COLO668 (cell line): ENCODE data around the gene RNF141.
A peak's percentile ranks its signal among the peaks of the same experiment; 100 is the strongest.

ENCODE experiments used
- DNase-seq: peaks from one replicate; lab custom pipeline; 2025; ENCODE audit not compliant: unreplicated experiment; lab: John Stamatoyannopoulos, UW

Gene RNF141

GRCh38 chr11:10540915-10541560 lies at the start of gene RNF141:
Gene RNF141 (minus strand): TSS chr11:10541187. CDS start chr11:10534158, 7,029 bp downstream.
- DNase-seq = peak; percentile 97

GRCh38 chr11:10590218-10590915 lies 49.4 kb upstream of the RNF141 start:
- DNase-seq = no peak

- no peak for DNase-seq
Observed at GRCh38 chr11:10588904-10589303, 47.9 kb upstream of the RNF141 start.

- DNase-seq = no peak
Observed at GRCh38 chr11:10587995-10588394, 47.0 kb upstream of the RNF141 start.

GRCh38 chr11:10587388-10587787 lies 46.4 kb upstream of the RNF141 start:
- no peak for DNase-seq

- no peak for DNase-seq
Observed at GRCh38 chr11:10584071-10584501, 43.1 kb upstream of the RNF141 start.

- DNase-seq = no peak
Observed at GRCh38 chr11:10581481-10582019, 40.6 kb upstream of the RNF141 start.

GRCh38 chr11:10580623-10581022 lies 39.6 kb upstream of the RNF141 start:
- no peak for DNase-seq

- DNase-seq = no peak
Observed at GRCh38 chr11:10579700-10580099, 38.7 kb upstream of the RNF141 start.

- no peak for DNase-seq
Observed at GRCh38 chr11:10576035-10576398, 35.0 kb upstream of the RNF141 start.

GRCh38 chr11:10575346-10576034 lies 34.5 kb upstream of the RNF141 start:
- DNase-seq = no peak

GRCh38 chr11:10573556-10573955 lies 32.6 kb upstream of the RNF141 start:
- DNase-seq = no peak

GRCh38 chr11:10573028-10573427 lies 32.0 kb upstream of the RNF141 start:
- no peak for DNase-seq

- DNase-seq = no peak
Observed at GRCh38 chr11:10572533-10572932, 31.5 kb upstream of the RNF141 start.

- DNase-seq = no peak
Observed at GRCh38 chr11:10568486-10568941, 27.5 kb upstream of the RNF141 start, which contains the start of gene LYVE1. Gene LYVE1 (minus strand): TSS chr11:10568665. CDS start chr11:10568532, 133 bp downstream.

- DNase-seq = no peak
Observed at GRCh38 chr11:10567446-10567845, 26.5 kb upstream of the RNF141 start.

GRCh38 chr11:10566257-10566957 lies 25.4 kb upstream of the RNF141 start:
- DNase-seq = no peak

GRCh38 chr11:10565493-10565892 lies 24.5 kb upstream of the RNF141 start:
- DNase-seq = no peak

GRCh38 chr11:10564696-10565318 lies 23.8 kb upstream of the RNF141 start:
- no peak for DNase-seq

GRCh38 chr11:10564030-10564429 lies 23.0 kb upstream of the RNF141 start:
- no peak for DNase-seq

GRCh38 chr11:10561947-10562346 lies 21.0 kb upstream of the RNF141 start:
- no peak for DNase-seq
